NCI-H748 (cell line): ENCODE results near the gene COPB1.
A peak's percentile ranks its signal among the peaks of the same experiment; 100 is the strongest.

ENCODE experiments used
- DNase-seq: peaks from one replicate; lab custom pipeline; 2025; ENCODE audit not compliant: unreplicated experiment; lab: John Stamatoyannopoulos, UW

COPB1 gene

GRCh38 chr11:14435717-14436512, 63.7 kb downstream of the COPB1 start:
- DNase-seq, result no peak

DNA sequence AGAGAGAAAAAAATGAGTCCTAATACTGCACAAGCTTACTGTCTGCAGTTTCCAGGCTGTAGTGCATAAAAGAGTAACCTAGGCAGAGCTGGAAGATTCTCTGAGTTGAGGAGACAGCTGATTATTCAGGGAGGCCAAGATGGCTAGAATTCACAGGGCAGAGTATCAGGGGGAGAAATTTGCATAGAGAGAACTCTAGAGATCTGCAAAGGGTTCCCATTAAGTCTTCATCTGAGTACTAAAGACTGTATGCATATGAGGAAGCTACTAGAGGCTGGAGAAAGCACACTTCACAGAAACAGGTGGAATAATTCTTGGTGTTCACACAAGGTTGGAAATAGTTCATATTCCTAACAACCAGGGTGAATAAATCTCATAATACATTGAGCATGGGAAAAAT, 74.0 kb downstream of the COPB1 start:
- DNase-seq, result no peak

DNA sequence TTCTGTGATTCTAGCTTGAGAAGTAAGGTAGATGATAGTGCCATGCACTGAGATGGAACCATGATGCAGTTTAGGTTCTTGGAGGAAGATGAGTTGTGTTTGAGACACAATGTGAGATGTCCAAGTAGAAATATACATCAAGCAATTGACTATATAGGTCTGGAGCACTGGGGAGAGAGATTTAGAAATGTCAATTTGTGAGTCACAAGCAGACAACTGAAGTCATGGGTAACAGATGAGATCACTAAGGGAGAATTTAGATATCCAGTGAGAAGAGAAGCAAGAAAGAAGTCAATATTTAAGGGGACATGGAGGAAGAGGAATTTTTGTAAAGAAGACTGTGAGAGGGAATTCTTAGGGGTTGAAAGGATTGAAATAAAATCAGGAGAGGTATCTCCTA, 75.5 kb downstream of the COPB1 start:
- no peak for DNase-seq

- DNase-seq, result no peak
These were observed 76.0 kb downstream of the COPB1 start for GRCh38 chr11:14423633-14424032.

GRCh38 chr11:14422814-14423182, 76.8 kb downstream of the COPB1 start:
- no peak for DNase-seq

DNA sequence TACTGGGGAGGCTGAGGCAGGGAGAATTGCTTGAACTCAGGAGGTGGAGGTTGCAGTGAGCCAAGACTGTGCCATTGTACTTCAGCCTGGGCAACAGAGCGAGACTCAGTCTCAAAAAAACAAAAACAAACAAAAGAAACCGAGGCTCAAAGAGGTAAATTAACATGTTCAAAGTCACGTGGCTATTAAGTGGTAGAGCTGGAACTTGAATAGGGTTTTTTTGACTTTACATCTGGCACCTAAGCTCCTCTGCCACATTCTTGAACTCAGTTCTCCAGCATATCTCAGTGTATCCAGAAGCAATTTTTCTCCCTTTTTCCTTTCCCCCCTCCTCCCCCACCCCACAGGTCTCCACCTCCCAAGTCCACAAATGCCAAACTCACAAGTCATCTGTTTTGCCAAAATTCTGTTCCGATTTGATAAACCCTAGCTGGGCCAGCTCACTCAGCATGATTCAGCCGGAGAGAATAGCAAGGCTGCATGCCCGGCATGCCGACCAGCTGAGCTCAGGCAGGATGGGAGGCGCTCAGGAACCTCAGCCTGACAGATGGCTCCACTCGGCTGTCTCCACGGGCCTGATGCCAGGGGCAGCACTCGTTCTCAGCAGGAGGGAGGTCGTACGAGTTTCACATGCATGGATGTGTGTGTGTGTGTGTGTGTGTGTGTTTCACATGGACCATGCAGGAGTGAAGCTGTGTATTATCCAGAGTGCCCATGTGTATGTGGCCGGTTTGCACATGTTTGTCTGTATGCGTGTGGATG, 77.4 kb downstream of the COPB1 start:
- peak; percentile 69 for DNase-seq

DNA sequence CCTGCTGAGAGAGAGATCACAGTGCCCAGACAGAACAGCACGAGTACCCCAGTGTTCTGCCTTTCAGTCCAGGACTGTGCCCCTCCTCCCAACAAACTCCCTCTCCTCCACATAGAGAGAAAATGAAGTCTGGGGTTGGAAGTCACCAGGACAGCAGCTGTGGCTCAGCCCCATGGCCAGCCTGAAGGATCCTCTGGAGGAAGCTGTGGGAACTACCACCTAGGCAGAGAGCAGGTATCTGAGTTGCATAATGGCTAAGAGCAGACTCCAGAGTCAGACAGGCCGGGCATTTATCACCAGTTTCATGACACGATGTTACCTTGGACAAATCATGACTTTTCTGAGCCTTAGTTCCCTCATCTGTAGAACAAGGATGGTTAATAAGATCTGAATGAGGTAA, 79.4 kb downstream of the COPB1 start:
- DNase-seq, result no peak

DNA sequence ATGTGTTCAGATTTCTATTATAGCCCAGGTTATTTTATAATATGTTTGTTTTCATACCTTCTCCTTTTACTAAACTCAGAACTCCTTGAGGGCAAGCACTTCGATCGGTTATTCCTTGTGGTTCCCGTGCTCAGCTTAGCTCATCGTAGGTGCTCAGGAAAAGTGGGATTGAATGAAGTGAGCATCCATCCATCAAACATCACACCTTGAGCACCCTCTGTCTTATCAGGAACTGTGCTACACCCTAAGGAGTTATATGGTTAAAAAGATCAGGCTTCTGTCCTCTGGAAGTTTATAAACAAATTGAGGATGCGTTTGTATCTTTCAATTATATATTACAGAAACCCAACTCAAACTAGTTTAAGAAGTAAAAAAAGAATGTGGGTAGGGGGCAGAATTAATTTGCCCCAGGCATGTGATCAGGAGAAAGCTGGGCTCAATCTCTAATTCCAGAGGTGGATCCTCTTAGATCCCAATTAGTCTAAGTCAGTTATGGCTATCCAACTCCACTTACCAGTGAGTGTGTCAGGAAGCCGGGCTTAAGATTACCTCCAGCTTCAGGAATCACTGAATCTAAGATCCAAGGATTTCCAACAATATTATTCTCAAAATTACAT, 80.7 kb downstream of the COPB1 start:
- peak; percentile 61 for DNase-seq

- no peak for DNase-seq
These were observed 81.8 kb downstream of the COPB1 start for GRCh38 chr11:14417617-14418374.

GRCh38 chr11:14417186-14417585, 82.4 kb downstream of the COPB1 start:
- DNase-seq, result no peak

DNA sequence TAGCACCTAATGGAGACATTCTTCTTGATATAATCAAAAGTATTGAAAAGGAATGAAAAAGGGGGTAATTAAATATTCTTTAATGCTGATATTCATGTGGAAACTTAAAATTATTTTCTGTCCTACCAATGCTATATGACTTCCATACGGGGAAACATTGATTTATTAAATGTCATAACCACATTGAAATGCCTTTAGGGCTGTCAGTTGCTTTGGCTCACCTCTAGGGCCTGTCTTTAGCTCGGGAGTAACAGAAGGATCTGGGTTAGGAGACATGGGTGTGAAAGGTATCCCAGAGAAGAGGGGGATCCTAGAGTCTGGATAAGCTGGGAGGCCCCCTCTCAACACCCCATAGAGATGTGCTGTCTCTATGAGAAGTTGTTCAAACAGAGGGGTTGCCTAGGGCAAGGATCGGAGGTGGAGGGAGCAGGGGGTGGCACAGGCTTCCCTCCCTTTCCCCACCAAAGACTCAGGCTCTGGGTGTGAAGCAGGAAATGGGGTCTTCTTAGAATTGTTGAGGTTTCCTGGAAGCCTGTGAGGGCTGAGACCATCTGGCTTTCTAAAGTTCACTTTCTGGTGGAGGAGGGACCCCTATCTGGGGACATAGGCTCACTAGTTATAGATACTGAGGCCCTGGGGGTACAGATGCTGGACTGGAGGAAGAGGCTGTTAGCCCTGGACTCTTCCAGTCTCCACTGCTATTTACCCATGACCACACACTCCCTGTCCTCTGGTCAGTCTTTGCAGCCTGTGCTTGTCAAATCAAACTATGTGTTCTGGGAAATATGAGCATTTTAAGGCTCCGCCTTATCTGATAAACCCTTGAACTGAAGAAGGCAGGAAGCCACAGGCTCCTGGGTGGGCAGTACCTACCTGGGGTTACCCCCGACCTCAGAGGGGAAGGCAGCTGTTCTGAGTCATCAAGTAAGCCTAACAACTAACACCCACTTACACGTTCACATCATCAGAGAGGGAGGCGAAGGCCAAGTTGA, 84.8 kb downstream of the COPB1 start:
- no peak for DNase-seq

GRCh38 chr11:14413307-14414069, 86.1 kb downstream of the COPB1 start:
- DNase-seq, result no peak

DNA sequence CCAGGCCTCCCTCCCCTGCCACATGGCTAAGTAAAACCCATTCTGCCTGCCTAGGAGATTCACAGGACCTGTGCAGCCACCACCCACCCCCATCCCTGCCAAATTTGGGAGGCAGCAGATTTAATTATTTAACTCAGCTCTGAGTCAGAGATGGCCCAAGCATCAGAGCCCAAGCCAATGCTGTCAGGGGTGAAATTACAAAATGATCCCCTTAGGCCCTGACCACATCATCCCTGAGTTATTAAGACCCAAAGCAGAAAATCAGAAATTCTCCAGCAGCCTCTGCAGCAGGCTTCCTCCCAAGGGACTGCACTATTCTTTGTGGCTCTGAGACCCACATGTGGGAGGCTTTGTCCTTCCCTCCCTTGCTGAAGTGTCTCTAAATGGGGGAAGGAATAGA, 87.8 kb downstream of the COPB1 start:
- no peak for DNase-seq

GRCh38 chr11:14409891-14410290, 89.7 kb downstream of the COPB1 start:
- no peak for DNase-seq

DNA sequence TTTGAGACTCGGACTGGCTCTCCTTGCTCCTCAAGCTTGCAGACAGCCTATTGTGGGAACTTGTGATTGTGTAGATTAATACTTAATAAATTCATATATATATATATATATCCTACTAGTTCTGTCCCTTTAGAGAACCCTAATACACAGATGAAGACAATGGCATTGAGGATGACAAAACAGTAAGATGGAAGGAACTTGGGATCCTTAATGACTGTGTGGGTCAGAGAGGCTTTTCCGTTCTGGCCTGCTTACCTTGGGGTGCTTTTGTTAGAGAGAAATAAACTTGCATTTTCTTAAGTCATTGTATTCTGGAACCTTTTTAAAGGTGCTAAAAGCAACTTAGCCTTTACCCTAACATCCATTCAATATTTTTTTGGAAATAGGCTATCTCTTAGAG, 91.0 kb downstream of the COPB1 start:
- no peak for DNase-seq
